WTC11 (cell line): Measurements from ENCODE around the gene NLRP7. TPM values are rescaled to one million over a fixed set of nuclear protein-coding genes. Genes with fewer than 3 reads are reported as not detected.

Source experiments
- ATAC-seq: fragments of 200-7000 bp; cut with Tn5 transposase; 2 replicates; pipeline ENCODE4 v1.10.0; 2021; ENCODE audit warnings: mild to moderate bottlenecking, moderate library complexity
- CTCF ChIA-PET: fragments of 300-600 bp; sonication (Branson Sonifier 250); formaldehyde crosslinking; loops from one replicate; lab custom pipeline; 2021; ENCODE audit warnings: antibody characterized with exemption; lab: Charles Lee
- POLR2A ChIA-PET: fragments of 350-600 bp; sonication (Branson Sonifier 250); formaldehyde crosslinking; loops from one replicate; lab custom pipeline; 2021; ENCODE audit warnings: antibody characterized with exemption; lab: Charles Lee
- DNase-seq: peaks from one replicate; pipeline ENCODE4 v3.0.0; 2021; ENCODE audit warnings: low spot score
- H3K27ac Mint-ChIP-seq: 2 replicates; pipeline ENCODE4 v1.8.0; 2021; ENCODE audit warnings: mixed read lengths
- H3K27me3 Mint-ChIP-seq: 2 replicates; pipeline ENCODE4 v1.8.0; 2021; ENCODE audit warnings: low read depth, mild to moderate bottlenecking, moderate library complexity, mixed read lengths
- H3K36me3 Mint-ChIP-seq: 2 replicates; pipeline ENCODE4 v1.8.0; 2021; ENCODE audit warnings: mixed read lengths
- H3K4me1 Mint-ChIP-seq: 2 replicates; pipeline ENCODE4 v1.8.0; 2022; ENCODE audit warnings: mixed read lengths
- H3K4me3 Mint-ChIP-seq: 2 replicates; pipeline ENCODE4 v1.8.0; 2021; ENCODE audit warnings: mild to moderate bottlenecking, moderate library complexity, mixed read lengths
- H3K9me3 Mint-ChIP-seq: 2 replicates; pipeline ENCODE4 v1.8.0; 2021; ENCODE audit warnings: mixed read lengths
- CREB1 ChIP-seq: sonication (generic); formaldehyde crosslinking; IDR thresholded peaks from 2 replicates; pipeline ENCODE4 v1.8.0; 2023; ENCODE audit warnings: mild to moderate bottlenecking, missing genetic modification reagents
- EMX1 ChIP-seq: fragments of 250-450 bp; sonication (Bioruptor Pico); IDR thresholded peaks from 2 replicates; pipeline ENCODE4 v1.8.0; 2021; ENCODE audit warnings: mild to moderate bottlenecking
- ESRRA ChIP-seq: sonication (generic); formaldehyde crosslinking; IDR thresholded peaks from 2 replicates; pipeline ENCODE4 v1.8.1; 2022; ENCODE audit warnings: mild to moderate bottlenecking, missing genetic modification reagents, borderline replicate concordance
- GRHL2 ChIP-seq: fragments of 250-450 bp; sonication (Bioruptor Pico); IDR thresholded peaks from 2 replicates; pipeline ENCODE4 v1.8.0; 2022; ENCODE audit warnings: mild to moderate bottlenecking, moderate library complexity; ENCODE audit not compliant: insufficient replicate concordance, severe bottlenecking
- NFYB ChIP-seq: sonication (generic); formaldehyde crosslinking; conservative IDR thresholded peaks from 2 replicates; pipeline ENCODE4 v1.8.0; 2022; ENCODE audit warnings: low read depth, missing genetic modification reagents
- RORB ChIP-seq: fragments of 250-450 bp; sonication (Bioruptor Pico); IDR thresholded peaks from 2 replicates; pipeline ENCODE4 v1.9.0; 2021; ENCODE audit warnings: mild to moderate bottlenecking
- SOX15 ChIP-seq: fragments of 250-450 bp; sonication (Bioruptor Pico); IDR thresholded peaks from 2 replicates; pipeline ENCODE4 v1.9.0; 2021; ENCODE audit warnings: mild to moderate bottlenecking
- SP1 ChIP-seq: sonication (generic); formaldehyde crosslinking; conservative IDR thresholded peaks from 2 replicates; pipeline ENCODE4 v1.8.1; 2022; ENCODE audit warnings: missing genetic modification reagents
- total RNA-seq: library from RNA; stranded (reverse); gene quantifications from 3 replicates; pipeline ENCODE4 v1.2.3, GENCODE V29; 2021
- TF ChIP-seq, protein P1 (sequence below): sonication (generic); formaldehyde crosslinking; IDR thresholded peaks from 2 replicates; pipeline ENCODE4 v1.8.1; 2023; ENCODE audit warnings: mild to moderate bottlenecking, moderate library complexity, missing genetic modification reagents
- TF ChIP-seq, protein P2 (sequence below): sonication (generic); formaldehyde crosslinking; IDR thresholded peaks from 2 replicates; pipeline ENCODE4 v1.8.1; 2022; ENCODE audit warnings: mild to moderate bottlenecking, moderate library complexity, missing genetic modification reagents
- TF ChIP-seq, protein P3 (sequence below): sonication (generic); formaldehyde crosslinking; IDR thresholded peaks from 2 replicates; pipeline ENCODE4 v1.8.0; 2023; ENCODE audit warnings: missing genetic modification reagents, mild to moderate bottlenecking, borderline replicate concordance
- TF ChIP-seq, protein P4 (sequence below): sonication (generic); formaldehyde crosslinking; IDR thresholded peaks from 2 replicates; pipeline ENCODE4 v1.8.0; 2022; ENCODE audit warnings: mild to moderate bottlenecking, missing genetic modification reagents
- TF ChIP-seq, protein P5 (sequence below): sonication (generic); formaldehyde crosslinking; IDR thresholded peaks from 2 replicates; pipeline ENCODE4 v1.8.0; 2022; ENCODE audit warnings: mild to moderate bottlenecking, missing genetic modification reagents
- TF ChIP-seq, protein P6 (sequence below): sonication (generic); formaldehyde crosslinking; IDR thresholded peaks from 2 replicates; pipeline ENCODE4 v1.8.0; 2023; ENCODE audit warnings: mild to moderate bottlenecking, missing genetic modification reagents
- TF ChIP-seq, protein P7 (sequence below): sonication (generic); formaldehyde crosslinking; IDR thresholded peaks from 2 replicates; pipeline ENCODE4 v1.8.1; 2022; ENCODE audit warnings: low read depth, missing genetic modification reagents, borderline replicate concordance

The NLRP7 gene
- total RNA-seq, 1 experiment from 2014 or later: 6.8 TPM

DNA sequence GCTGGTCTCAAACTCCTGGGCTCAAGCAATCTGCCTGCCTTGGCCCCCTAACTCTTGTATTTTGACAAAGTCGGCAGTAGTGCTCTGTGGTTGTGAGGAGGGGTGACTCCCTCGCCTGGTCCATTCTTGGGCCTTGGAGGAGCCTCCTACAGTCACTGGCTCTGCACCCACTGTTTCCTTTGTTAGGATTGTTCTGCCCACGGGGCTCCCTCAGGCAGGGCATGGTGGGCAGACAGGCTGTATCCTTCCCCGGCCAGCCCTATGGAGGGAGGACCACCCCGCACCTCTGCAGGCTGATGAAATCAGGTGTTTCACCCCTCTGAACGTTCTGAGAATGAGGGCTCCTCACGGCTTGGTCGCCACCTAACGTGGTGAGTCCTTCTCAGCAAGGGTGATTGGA lies 64.1 kb downstream of the NLRP7 start:
- TF ChIP-seq, protein P1, sequence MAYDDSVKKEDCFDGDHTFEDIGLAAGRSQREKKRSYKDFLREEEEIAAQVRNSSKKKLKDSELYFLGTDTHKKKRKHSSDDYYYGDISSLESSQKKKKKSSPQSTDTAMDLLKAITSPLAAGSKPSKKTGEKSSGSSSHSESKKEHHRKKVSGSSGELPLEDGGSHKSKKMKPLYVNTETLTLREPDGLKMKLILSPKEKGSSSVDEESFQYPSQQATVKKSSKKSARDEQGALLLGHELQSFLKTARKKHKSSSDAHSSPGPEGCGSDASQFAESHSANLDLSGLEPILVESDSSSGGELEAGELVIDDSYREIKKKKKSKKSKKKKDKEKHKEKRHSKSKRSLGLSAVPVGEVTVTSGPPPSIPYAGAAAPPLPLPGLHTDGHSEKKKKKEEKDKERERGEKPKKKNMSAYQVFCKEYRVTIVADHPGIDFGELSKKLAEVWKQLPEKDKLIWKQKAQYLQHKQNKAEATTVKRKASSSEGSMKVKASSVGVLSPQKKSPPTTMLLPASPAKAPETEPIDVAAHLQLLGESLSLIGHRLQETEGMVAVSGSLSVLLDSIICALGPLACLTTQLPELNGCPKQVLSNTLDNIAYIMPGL (CRISPR knock-in tag): no peak
- TF ChIP-seq EMX1 (CRISPR knock-in tag) (no peak), NFYB (CRISPR knock-in tag) (no peak), RORB (CRISPR knock-in tag) (no peak), GRHL2 (no peak), ESRRA (CRISPR knock-in tag) (no peak), SP1 (CRISPR knock-in tag) (no peak), CREB1 (no peak), SOX15 (CRISPR knock-in tag) (no peak)
- TF ChIP-seq, protein P2, sequence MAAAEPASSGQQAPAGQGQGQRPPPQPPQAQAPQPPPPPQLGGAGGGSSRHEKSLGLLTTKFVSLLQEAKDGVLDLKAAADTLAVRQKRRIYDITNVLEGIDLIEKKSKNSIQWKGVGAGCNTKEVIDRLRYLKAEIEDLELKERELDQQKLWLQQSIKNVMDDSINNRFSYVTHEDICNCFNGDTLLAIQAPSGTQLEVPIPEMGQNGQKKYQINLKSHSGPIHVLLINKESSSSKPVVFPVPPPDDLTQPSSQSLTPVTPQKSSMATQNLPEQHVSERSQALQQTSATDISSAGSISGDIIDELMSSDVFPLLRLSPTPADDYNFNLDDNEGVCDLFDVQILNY (CRISPR knock-in tag): no peak
- TF ChIP-seq, protein P3, sequence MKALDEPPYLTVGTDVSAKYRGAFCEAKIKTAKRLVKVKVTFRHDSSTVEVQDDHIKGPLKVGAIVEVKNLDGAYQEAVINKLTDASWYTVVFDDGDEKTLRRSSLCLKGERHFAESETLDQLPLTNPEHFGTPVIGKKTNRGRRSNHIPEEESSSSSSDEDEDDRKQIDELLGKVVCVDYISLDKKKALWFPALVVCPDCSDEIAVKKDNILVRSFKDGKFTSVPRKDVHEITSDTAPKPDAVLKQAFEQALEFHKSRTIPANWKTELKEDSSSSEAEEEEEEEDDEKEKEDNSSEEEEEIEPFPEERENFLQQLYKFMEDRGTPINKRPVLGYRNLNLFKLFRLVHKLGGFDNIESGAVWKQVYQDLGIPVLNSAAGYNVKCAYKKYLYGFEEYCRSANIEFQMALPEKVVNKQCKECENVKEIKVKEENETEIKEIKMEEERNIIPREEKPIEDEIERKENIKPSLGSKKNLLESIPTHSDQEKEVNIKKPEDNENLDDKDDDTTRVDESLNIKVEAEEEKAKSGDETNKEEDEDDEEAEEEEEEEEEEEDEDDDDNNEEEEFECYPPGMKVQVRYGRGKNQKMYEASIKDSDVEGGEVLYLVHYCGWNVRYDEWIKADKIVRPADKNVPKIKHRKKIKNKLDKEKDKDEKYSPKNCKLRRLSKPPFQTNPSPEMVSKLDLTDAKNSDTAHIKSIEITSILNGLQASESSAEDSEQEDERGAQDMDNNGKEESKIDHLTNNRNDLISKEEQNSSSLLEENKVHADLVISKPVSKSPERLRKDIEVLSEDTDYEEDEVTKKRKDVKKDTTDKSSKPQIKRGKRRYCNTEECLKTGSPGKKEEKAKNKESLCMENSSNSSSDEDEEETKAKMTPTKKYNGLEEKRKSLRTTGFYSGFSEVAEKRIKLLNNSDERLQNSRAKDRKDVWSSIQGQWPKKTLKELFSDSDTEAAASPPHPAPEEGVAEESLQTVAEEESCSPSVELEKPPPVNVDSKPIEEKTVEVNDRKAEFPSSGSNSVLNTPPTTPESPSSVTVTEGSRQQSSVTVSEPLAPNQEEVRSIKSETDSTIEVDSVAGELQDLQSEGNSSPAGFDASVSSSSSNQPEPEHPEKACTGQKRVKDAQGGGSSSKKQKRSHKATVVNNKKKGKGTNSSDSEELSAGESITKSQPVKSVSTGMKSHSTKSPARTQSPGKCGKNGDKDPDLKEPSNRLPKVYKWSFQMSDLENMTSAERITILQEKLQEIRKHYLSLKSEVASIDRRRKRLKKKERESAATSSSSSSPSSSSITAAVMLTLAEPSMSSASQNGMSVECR (CRISPR knock-in tag): no peak
- TF ChIP-seq, protein P4, sequence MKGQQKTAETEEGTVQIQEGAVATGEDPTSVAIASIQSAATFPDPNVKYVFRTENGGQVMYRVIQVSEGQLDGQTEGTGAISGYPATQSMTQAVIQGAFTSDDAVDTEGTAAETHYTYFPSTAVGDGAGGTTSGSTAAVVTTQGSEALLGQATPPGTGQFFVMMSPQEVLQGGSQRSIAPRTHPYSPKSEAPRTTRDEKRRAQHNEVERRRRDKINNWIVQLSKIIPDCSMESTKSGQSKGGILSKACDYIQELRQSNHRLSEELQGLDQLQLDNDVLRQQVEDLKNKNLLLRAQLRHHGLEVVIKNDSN (CRISPR knock-in tag): no peak
- TF ChIP-seq, protein P5, sequence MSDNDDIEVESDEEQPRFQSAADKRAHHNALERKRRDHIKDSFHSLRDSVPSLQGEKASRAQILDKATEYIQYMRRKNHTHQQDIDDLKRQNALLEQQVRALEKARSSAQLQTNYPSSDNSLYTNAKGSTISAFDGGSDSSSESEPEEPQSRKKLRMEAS (CRISPR knock-in tag): no peak
- TF ChIP-seq, protein P6, sequence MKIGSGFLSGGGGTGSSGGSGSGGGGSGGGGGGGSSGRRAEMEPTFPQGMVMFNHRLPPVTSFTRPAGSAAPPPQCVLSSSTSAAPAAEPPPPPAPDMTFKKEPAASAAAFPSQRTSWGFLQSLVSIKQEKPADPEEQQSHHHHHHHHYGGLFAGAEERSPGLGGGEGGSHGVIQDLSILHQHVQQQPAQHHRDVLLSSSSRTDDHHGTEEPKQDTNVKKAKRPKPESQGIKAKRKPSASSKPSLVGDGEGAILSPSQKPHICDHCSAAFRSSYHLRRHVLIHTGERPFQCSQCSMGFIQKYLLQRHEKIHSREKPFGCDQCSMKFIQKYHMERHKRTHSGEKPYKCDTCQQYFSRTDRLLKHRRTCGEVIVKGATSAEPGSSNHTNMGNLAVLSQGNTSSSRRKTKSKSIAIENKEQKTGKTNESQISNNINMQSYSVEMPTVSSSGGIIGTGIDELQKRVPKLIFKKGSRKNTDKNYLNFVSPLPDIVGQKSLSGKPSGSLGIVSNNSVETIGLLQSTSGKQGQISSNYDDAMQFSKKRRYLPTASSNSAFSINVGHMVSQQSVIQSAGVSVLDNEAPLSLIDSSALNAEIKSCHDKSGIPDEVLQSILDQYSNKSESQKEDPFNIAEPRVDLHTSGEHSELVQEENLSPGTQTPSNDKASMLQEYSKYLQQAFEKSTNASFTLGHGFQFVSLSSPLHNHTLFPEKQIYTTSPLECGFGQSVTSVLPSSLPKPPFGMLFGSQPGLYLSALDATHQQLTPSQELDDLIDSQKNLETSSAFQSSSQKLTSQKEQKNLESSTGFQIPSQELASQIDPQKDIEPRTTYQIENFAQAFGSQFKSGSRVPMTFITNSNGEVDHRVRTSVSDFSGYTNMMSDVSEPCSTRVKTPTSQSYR (CRISPR knock-in tag): no peak
- TF ChIP-seq, protein P7, sequence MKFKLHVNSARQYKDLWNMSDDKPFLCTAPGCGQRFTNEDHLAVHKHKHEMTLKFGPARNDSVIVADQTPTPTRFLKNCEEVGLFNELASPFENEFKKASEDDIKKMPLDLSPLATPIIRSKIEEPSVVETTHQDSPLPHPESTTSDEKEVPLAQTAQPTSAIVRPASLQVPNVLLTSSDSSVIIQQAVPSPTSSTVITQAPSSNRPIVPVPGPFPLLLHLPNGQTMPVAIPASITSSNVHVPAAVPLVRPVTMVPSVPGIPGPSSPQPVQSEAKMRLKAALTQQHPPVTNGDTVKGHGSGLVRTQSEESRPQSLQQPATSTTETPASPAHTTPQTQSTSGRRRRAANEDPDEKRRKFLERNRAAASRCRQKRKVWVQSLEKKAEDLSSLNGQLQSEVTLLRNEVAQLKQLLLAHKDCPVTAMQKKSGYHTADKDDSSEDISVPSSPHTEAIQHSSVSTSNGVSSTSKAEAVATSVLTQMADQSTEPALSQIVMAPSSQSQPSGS (CRISPR knock-in tag): no peak
- Mint-ChIP-seq H3K36me3 (no peaks in the 10 kb centered on the region), H3K27ac (no peak overlapping the region), H3K9me3 (peaks cover 4% of the 10 kb centered on the region; the same call in 1 of the 2 replicates), H3K27me3 (peaks cover 16% of the 10 kb centered on the region), H3K4me1 (peaks cover 26% of the 10 kb centered on the region), H3K4me3 (no peak overlapping the region)
- DNase-seq: no peak
- ATAC-seq: no peak
- ChIA-PET CTCF (interaction anchor here (0.6 to 5.5 kb wide), 2 partner anchors 10 to 36 kb away, joined by 3 to 166 read pairs; no protein-coding TSS in a partner anchor), POLR2A (no interaction called here)
